Immature natural killer cell (primary cell): ENCODE measurements around the gene TMEM200C. TPM values are rescaled to one million over a fixed set of nuclear protein-coding genes. Genes with fewer than 3 reads are reported as not detected.

ENCODE experiments used
- DNase-seq, 3 donors: peaks; one replicate each; pipeline ENCODE4 v3.0.0; 2022; ENCODE audit warnings: mixed read lengths in 1 of 3
- H3K27ac Mint-ChIP-seq, 6 donors: one replicate each; pipeline ENCODE4 v1.8.0; 2020; ENCODE audit warnings: mixed read lengths in 6 of 6, mild to moderate bottlenecking in 5 of 6, inconsistent platforms in 4 of 6, moderate library complexity in 3 of 6
- H3K27me3 Mint-ChIP-seq, 3 donors: one replicate each; pipeline ENCODE4 v1.8.0; 2020 to 2021; ENCODE audit warnings: low read depth in 3 of 3, mild to moderate bottlenecking in 3 of 3, mixed read lengths in 3 of 3, moderate library complexity in 3 of 3, inconsistent platforms in 1 of 3
- H3K36me3 Mint-ChIP-seq, 3 donors: one replicate each; pipeline ENCODE4 v1.8.0; 2020; ENCODE audit warnings: mixed read lengths in 3 of 3, inconsistent platforms in 2 of 3, mild to moderate bottlenecking in 2 of 3
- H3K4me1 Mint-ChIP-seq, 2 donors: one replicate each; pipeline ENCODE4 v1.8.0; 2020; ENCODE audit warnings: inconsistent platforms in 2 of 2, mild to moderate bottlenecking in 2 of 2, mixed read lengths in 2 of 2, moderate library complexity in 1 of 2
- H3K4me3 Mint-ChIP-seq, 5 donors: one replicate each; pipeline ENCODE4 v1.8.0; 2020; ENCODE audit warnings: mild to moderate bottlenecking in 5 of 5, mixed read lengths in 5 of 5, inconsistent platforms in 3 of 5, moderate library complexity in 3 of 5
- H3K9me3 Mint-ChIP-seq, 6 donors: one replicate each; pipeline ENCODE4 v1.8.0; 2020; ENCODE audit warnings: mild to moderate bottlenecking in 6 of 6, mixed read lengths in 6 of 6, inconsistent platforms in 4 of 6, moderate library complexity in 3 of 6
- polyA plus RNA-seq, 3 donors: library from polyadenylated mRNA; unstranded; fragments of 300-500 nt; fragmentation: Illumina TruSeq; gene quantifications; one replicate each; pipeline ENCODE4 v1.2.3, GENCODE V29; 2021

Gene TMEM200C
- polyA plus RNA-seq = not detected

GRCh38 chr18:5895299-5895875, at the start of gene TMEM200C:
TMEM200C (minus strand) TSS chr18:5895522; CDS start chr18:5892063, 3,459 bp downstream.
- H3K4me3 Mint-ChIP-seq = peak within 1 kb of the TSS; percentile 60 to 78 (median 73)

GRCh38 chr18:5944448-5944847, 49.1 kb upstream of the TMEM200C start:
- H3K4me3 Mint-ChIP-seq = no peak overlapping the region

More at GRCh38 chr18:5895299-5895875, at the start of gene TMEM200C:
- Mint-ChIP-seq H3K27ac (peak within 1 kb of the TSS in 1 of 6 donors; percentile 32), H3K36me3 (peaks cover 0 to 3% (median 0%) of the 10 kb centered on the region in 3 donors), H3K9me3 (no peaks in the 10 kb centered on the region), H3K4me1 (peaks cover 11 to 14% of the 10 kb centered on the region in 2 donors), H3K27me3 (peaks cover 12 to 35% (median 18%) of the 10 kb centered on the region in 3 donors)
- no peak for DNase-seq

GRCh38 chr18:5943514-5943913, 48.2 kb upstream of the TMEM200C start:
- no peak for DNase-seq
- H3K9me3 Mint-ChIP-seq = no peaks in the 10 kb centered on the region
- no peak overlapping the region for H3K4me3 Mint-ChIP-seq
- H3K4me1 Mint-ChIP-seq = no peaks in the 10 kb centered on the region
- no peak overlapping the region for H3K27ac Mint-ChIP-seq
- peaks cover 0 to 4% (median 3%) of the 10 kb centered on the region in 3 donors for H3K27me3 Mint-ChIP-seq
- no peaks in the 10 kb centered on the region for H3K36me3 Mint-ChIP-seq

More at GRCh38 chr18:5944448-5944847, 49.1 kb upstream of the TMEM200C start:
- DNase-seq = no peak
- H3K27me3 Mint-ChIP-seq = peaks cover 0 to 4% (median 3%) of the 10 kb centered on the region in 3 donors
- H3K4me1 Mint-ChIP-seq = no peaks in the 10 kb centered on the region
- H3K27ac Mint-ChIP-seq = no peak overlapping the region
- no peaks in the 10 kb centered on the region for H3K9me3 Mint-ChIP-seq
- H3K36me3 Mint-ChIP-seq = no peaks in the 10 kb centered on the region

- H3K4me1 Mint-ChIP-seq = no peaks in the 10 kb centered on the region
- no peaks in the 10 kb centered on the region for H3K9me3 Mint-ChIP-seq
- H3K27me3 Mint-ChIP-seq = peaks cover under 1 to 5% (median 3%) of the 10 kb centered on the region in 3 donors
- no peak for DNase-seq
- H3K36me3 Mint-ChIP-seq = no peaks in the 10 kb centered on the region
- no peak overlapping the region for H3K27ac Mint-ChIP-seq
- H3K4me3 Mint-ChIP-seq = no peak overlapping the region
These were observed 47.3 kb upstream of the TMEM200C start for GRCh38 chr18:5942591-5942990.

GRCh38 chr18:5941890-5942289, 46.6 kb upstream of the TMEM200C start:
- no peak overlapping the region for H3K4me3 Mint-ChIP-seq
- H3K4me1 Mint-ChIP-seq = no peaks in the 10 kb centered on the region
- H3K36me3 Mint-ChIP-seq = no peaks in the 10 kb centered on the region
- no peaks in the 10 kb centered on the region for H3K9me3 Mint-ChIP-seq
- H3K27ac Mint-ChIP-seq = no peak overlapping the region
- peaks cover 2 to 5% (median 3%) of the 10 kb centered on the region in 3 donors for H3K27me3 Mint-ChIP-seq
- DNase-seq = no peak

- Mint-ChIP-seq H3K36me3 (no peaks in the 10 kb centered on the region), H3K4me1 (no peaks in the 10 kb centered on the region), H3K27me3 (peaks cover 2 to 5% (median 3%) of the 10 kb centered on the region in 3 donors), H3K27ac (no peak overlapping the region), H3K9me3 (no peaks in the 10 kb centered on the region), H3K4me3 (no peak overlapping the region)
- DNase-seq = no peak
These were observed 44.7 kb upstream of the TMEM200C start for GRCh38 chr18:5939801-5940667.

- H3K27me3 Mint-ChIP-seq = peaks cover 2 to 4% (median 3%) of the 10 kb centered on the region in 3 donors
- H3K9me3 Mint-ChIP-seq = no peaks in the 10 kb centered on the region
- H3K27ac Mint-ChIP-seq = no peak overlapping the region
- DNase-seq = no peak
- no peaks in the 10 kb centered on the region for H3K4me1 Mint-ChIP-seq
- no peak overlapping the region for H3K4me3 Mint-ChIP-seq
- no peaks in the 10 kb centered on the region for H3K36me3 Mint-ChIP-seq
These were observed 42.5 kb upstream of the TMEM200C start for GRCh38 chr18:5937795-5938194.

- H3K4me1 Mint-ChIP-seq = no peaks in the 10 kb centered on the region
- DNase-seq = no peak
- no peaks in the 10 kb centered on the region for H3K9me3 Mint-ChIP-seq
- H3K27me3 Mint-ChIP-seq = peaks cover 2 to 4% (median 4%) of the 10 kb centered on the region in 3 donors
- H3K27ac Mint-ChIP-seq = no peak overlapping the region
- H3K36me3 Mint-ChIP-seq = no peaks in the 10 kb centered on the region
- no peak overlapping the region for H3K4me3 Mint-ChIP-seq
These were observed 41.8 kb upstream of the TMEM200C start for GRCh38 chr18:5937121-5937520.

- H3K4me3 Mint-ChIP-seq = no peak overlapping the region
These were observed 35.5 kb upstream of the TMEM200C start for GRCh38 chr18:5930789-5931188.

GRCh38 chr18:5918205-5918858, 23.0 kb upstream of the TMEM200C start:
- DNase-seq = no peak
- H3K4me3 Mint-ChIP-seq = no peak overlapping the region
- no peaks in the 10 kb centered on the region for H3K4me1 Mint-ChIP-seq
- peaks cover 0 to 2% (median 0%) of the 10 kb centered on the region in 6 donors for H3K9me3 Mint-ChIP-seq
- H3K36me3 Mint-ChIP-seq = no peaks in the 10 kb centered on the region
- H3K27ac Mint-ChIP-seq = no peak overlapping the region
- peaks cover 0 to 6% (median 2%) of the 10 kb centered on the region in 3 donors for H3K27me3 Mint-ChIP-seq

More at GRCh38 chr18:5930789-5931188, 35.5 kb upstream of the TMEM200C start:
- Mint-ChIP-seq H3K27ac (no peak overlapping the region), H3K36me3 (no peaks in the 10 kb centered on the region), H3K9me3 (peaks cover under 1 to 11% (median 3%) of the 10 kb centered on the region in 6 donors), H3K27me3 (peaks cover 0 to 6% (median 6%) of the 10 kb centered on the region in 3 donors), H3K4me1 (no peaks in the 10 kb centered on the region)
- no peak for DNase-seq

GRCh38 chr18:5914951-5915350, 19.6 kb upstream of the TMEM200C start:
- Mint-ChIP-seq H3K4me1 (no peaks in the 10 kb centered on the region), H3K4me3 (no peak overlapping the region), H3K9me3 (no peaks in the 10 kb centered on the region), H3K27ac (no peak overlapping the region), H3K36me3 (no peaks in the 10 kb centered on the region), H3K27me3 (peaks cover 0 to 7% (median 0%) of the 10 kb centered on the region in 3 donors)
- no peak for DNase-seq

GRCh38 chr18:5914016-5914415, 18.7 kb upstream of the TMEM200C start:
- Mint-ChIP-seq H3K27ac (no peak overlapping the region), H3K4me3 (no peak overlapping the region), H3K4me1 (no peaks in the 10 kb centered on the region), H3K27me3 (peaks cover 0 to 8% (median 0%) of the 10 kb centered on the region in 3 donors), H3K36me3 (no peaks in the 10 kb centered on the region), H3K9me3 (no peaks in the 10 kb centered on the region)
- no peak for DNase-seq

GRCh38 chr18:5912566-5912965, 17.2 kb upstream of the TMEM200C start:
- no peaks in the 10 kb centered on the region for H3K4me1 Mint-ChIP-seq
- peaks cover 0 to 11% (median 0%) of the 10 kb centered on the region in 3 donors for H3K27me3 Mint-ChIP-seq
- no peaks in the 10 kb centered on the region for H3K9me3 Mint-ChIP-seq
- H3K4me3 Mint-ChIP-seq = no peak overlapping the region
- H3K36me3 Mint-ChIP-seq = no peaks in the 10 kb centered on the region
- no peak overlapping the region for H3K27ac Mint-ChIP-seq
- DNase-seq = no peak

- Mint-ChIP-seq H3K27me3 (peaks cover 4 to 15% (median 8%) of the 10 kb centered on the region in 3 donors), H3K27ac (no peak overlapping the region), H3K4me3 (no peak overlapping the region), H3K36me3 (no peaks in the 10 kb centered on the region), H3K4me1 (no peaks in the 10 kb centered on the region), H3K9me3 (no peaks in the 10 kb centered on the region)
- DNase-seq = no peak
These were observed 13.8 kb upstream of the TMEM200C start for GRCh38 chr18:5909125-5909524.
